ENCODE data around the gene KREMEN2. TPM values are rescaled to one million over a fixed set of nuclear protein-coding genes. Genes with fewer than 3 reads are reported as not detected.

KREMEN2 gene
- total and polyA plus RNA-seq, 9 of the 15 experiments (the other 6 are each of a cell fraction or from before 2014, with no cell fraction given) = 0.04 to 7.7 (median 1.5) TPM; not detected in 1

DNA sequence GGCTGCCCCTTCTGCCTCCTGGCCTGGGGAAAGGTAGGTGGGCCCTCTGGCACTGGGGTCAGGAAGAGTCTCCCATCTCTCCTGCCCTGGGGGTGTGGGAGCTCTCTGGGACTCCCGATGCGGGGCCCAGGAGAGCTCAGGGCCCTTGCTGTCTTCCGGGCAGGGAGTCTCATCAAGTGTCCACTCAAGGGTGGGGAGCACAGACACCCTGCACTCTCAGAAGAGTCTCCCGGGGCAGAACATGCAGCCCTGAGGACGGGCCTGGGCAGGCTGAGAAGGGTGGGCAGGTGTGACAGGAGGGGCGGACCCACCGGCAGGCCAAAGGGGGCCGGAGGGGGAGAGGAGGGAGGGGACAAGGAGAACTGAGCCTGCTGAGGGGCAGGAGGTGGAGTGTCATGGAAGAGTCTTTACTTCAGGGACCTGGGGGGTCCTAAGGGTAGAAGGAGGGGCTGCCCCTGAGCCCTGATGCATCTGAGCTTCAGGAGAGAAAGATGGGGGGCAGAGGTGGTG, 24.6 kb downstream of the KREMEN2 start:
- CTCF ChIA-PET (ENCODE audit: low intra/inter-chr PET ratio) = no interaction called here
- in situ Hi-C loops (cut with MboI) (no loop called here), intact Hi-C loops (cut with micrococcal nuclease) (no loop called here)
- DNase-seq (ENCODE audit: extremely low read depth in 1 of 4, low spot score in 3 of 4) = no peak
- Histone ChIP-seq H2AFZ (ENCODE audit: low read depth, low read length) (no peak overlapping the region), H3K79me2 (ENCODE audit: control insufficient read depth, insufficient read depth, low read length) (no peaks in the 10 kb centered on the region), H3K4me3 (no peak overlapping the region), H3K9me1 (ENCODE audit: control insufficient read depth, insufficient read depth, low read length) (no peaks in the 10 kb centered on the region), H3K36me3 (ENCODE audit: control insufficient read depth, insufficient read depth, low read length) (no peaks in the 10 kb centered on the region), H3K9me3 (replicated peaks; ENCODE audit: control insufficient read depth, insufficient read depth, low read depth, low read length) (no peaks in the 10 kb centered on the region), H3K4me1 (replicated peaks in 1 of 2; ENCODE audit: control insufficient read depth in 2 of 2, insufficient read depth in 2 of 2, low read length in 2 of 2) (peaks cover 3 to 54% of the 10 kb centered on the region in 2 experiments; a peak in 2 of 5 replicates), H3K27me3 (ENCODE audit: control insufficient read depth in 2 of 2, insufficient read depth in 2 of 2, low read length in 2 of 2) (no peaks in the 10 kb centered on the region), H3K4me2 (ENCODE audit: insufficient read depth, low read length) (no peak overlapping the region), H3K27ac (ENCODE audit: extremely low read depth, low read depth, low read length) (no peak overlapping the region), H4K20me1 (replicated peaks; ENCODE audit: control insufficient read depth, insufficient read depth, low read length) (no peaks in the 10 kb centered on the region), H3K9ac (ENCODE audit: insufficient read depth in 1 of 2, low read depth in 2 of 2, low read length in 2 of 2) (peak overlapping the region in 1 of 2 experiments; percentile 53; a peak in 2 of 4 replicates)
- no peak for FAIRE-seq
- WGBS (ENCODE audit: insufficient coverage, low coverage, missing lambda C conversion rate) = 26% methylated on average over 6 of the region's 8 CpGs
- no TSS peak for BruUV-seq (replicated peaks)
- TF ChIP-seq NFIX (CRISPR knock-in tag; IDR thresholded peaks at IDR 0.05; ENCODE audit: low read depth) (no peak), ELF1 (tag; IDR thresholded peaks at IDR 0.05) (no peak), ESRRA (IDR thresholded peaks at IDR 0.05; ENCODE audit: borderline replicate concordance, low read depth) (no peak), HNRNPH1 (optimal IDR thresholded peaks at IDR 0.05; ENCODE audit: low read depth, low read length) (no peak), NFE2 (IDR thresholded peaks at IDR 0.05; ENCODE audit: low read depth) (no peak)
- TF ChIP-seq, protein P1, sequence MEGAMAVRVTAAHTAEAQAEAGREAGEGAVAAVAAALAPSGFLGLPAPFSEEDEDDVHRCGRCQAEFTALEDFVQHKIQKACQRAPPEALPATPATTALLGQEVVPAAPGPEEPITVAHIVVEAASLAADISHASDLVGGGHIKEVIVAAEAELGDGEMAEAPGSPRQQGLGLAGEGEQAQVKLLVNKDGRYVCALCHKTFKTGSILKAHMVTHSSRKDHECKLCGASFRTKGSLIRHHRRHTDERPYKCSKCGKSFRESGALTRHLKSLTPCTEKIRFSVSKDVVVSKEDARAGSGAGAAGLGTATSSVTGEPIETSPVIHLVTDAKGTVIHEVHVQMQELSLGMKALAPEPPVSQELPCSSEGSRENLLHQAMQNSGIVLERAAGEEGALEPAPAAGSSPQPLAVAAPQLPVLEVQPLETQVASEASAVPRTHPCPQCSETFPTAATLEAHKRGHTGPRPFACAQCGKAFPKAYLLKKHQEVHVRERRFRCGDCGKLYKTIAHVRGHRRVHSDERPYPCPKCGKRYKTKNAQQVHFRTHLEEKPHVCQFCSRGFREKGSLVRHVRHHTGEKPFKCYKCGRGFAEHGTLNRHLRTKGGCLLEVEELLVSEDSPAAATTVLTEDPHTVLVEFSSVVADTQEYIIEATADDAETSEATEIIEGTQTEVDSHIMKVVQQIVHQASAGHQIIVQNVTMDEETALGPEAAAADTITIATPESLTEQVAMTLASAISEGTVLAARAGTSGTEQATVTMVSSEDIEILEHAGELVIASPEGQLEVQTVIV (CRISPR knock-in tag; IDR thresholded peaks at IDR 0.05; ENCODE audit: borderline replicate concordance) = no peak
- ATAC-seq = no peak
- POLR2A ChIA-PET = interaction anchor here (0.8 kb wide), 1 partner anchor 19 kb away, joined by 3 read pairs; no protein-coding TSS in a partner anchor

All from K562 (cell line).